HG03342 (cell line): ENCODE results near the gene NKX1-2.

Experiments
- ATAC-seq: cut with Tn5 transposase; IDR thresholded peaks from one replicate; pipeline ENCODE4 v1.9.1; 2021; ENCODE audit warnings: mild to moderate bottlenecking, moderate library complexity; ENCODE audit not compliant: unreplicated experiment

The NKX1-2 gene

GRCh38 chr10:124476043-124476725 is 26.3 kb upstream of the NKX1-2 start:
- no peak for ATAC-seq

GRCh38 chr10:124474514-124475070 is 24.8 kb upstream of the NKX1-2 start:
- no peak for ATAC-seq

GRCh38 chr10:124473070-124473469 is 23.2 kb upstream of the NKX1-2 start:
- ATAC-seq: no peak

GRCh38 chr10:124472071-124472470 is 22.2 kb upstream of the NKX1-2 start:
- no peak for ATAC-seq

GRCh38 chr10:124470544-124471434 is 21.0 kb upstream of the NKX1-2 start:
- ATAC-seq: no peak

- ATAC-seq: no peak
These were observed 20.2 kb upstream of the NKX1-2 start for GRCh38 chr10:124469956-124470484.

- ATAC-seq: no peak
These were observed 18.8 kb upstream of the NKX1-2 start for GRCh38 chr10:124468624-124469023.

- ATAC-seq: no peak
These were observed 17.3 kb upstream of the NKX1-2 start for GRCh38 chr10:124467165-124467564.

GRCh38 chr10:124465777-124466488 is 16.1 kb upstream of the NKX1-2 start:
- ATAC-seq: no peak

GRCh38 chr10:124465003-124465776 is 15.4 kb upstream of the NKX1-2 start:
- ATAC-seq: peak; percentile 38

GRCh38 chr10:124464028-124464965 is 14.5 kb upstream of the NKX1-2 start:
- no peak for ATAC-seq

GRCh38 chr10:124462348-124462695 is 12.5 kb upstream of the NKX1-2 start:
- no peak for ATAC-seq

GRCh38 chr10:124461642-124462347 is 12.0 kb upstream of the NKX1-2 start, which contains the start of gene LHPP:
Gene LHPP, plus strand, starts transcription at chr10:124461823. Its CDS starts 40 bp downstream, at chr10:124461863.
- peak; percentile 92 for ATAC-seq

GRCh38 chr10:124460144-124460543 is 10.3 kb upstream of the NKX1-2 start:
- ATAC-seq: no peak

- no peak for ATAC-seq
These were observed 9.6 kb upstream of the NKX1-2 start for GRCh38 chr10:124459395-124459794.

- no peak for ATAC-seq
These were observed 9.1 kb upstream of the NKX1-2 start for GRCh38 chr10:124458889-124459288.

- no peak for ATAC-seq
These were observed 8.6 kb upstream of the NKX1-2 start for GRCh38 chr10:124458473-124458872.

GRCh38 chr10:124455441-124455840 is 5.6 kb upstream of the NKX1-2 start:
- no peak for ATAC-seq
